ENCODE data around the gene TMEM183A.

- TF ChIP-seq CTCF (IDR thresholded peaks at IDR 0.05), result no peak
- no peak for TF ChIP-seq EP300 (IDR thresholded peaks at IDR 0.05)
Observed at GRCh38 chr1:203002951-203003350, 4.2 kb upstream of the TMEM183A start.

Data from suprapubic skin (tissue), 3 donors.